NCI-H748 treated with DMSO at 0.1 percent for 48 hours (cell line): Measurements from ENCODE around the gene ME1.

Experiments used
- DNase-seq: peaks from one replicate; lab custom pipeline; 2025; lab: John Stamatoyannopoulos, UW

The ME1 gene

DNA sequence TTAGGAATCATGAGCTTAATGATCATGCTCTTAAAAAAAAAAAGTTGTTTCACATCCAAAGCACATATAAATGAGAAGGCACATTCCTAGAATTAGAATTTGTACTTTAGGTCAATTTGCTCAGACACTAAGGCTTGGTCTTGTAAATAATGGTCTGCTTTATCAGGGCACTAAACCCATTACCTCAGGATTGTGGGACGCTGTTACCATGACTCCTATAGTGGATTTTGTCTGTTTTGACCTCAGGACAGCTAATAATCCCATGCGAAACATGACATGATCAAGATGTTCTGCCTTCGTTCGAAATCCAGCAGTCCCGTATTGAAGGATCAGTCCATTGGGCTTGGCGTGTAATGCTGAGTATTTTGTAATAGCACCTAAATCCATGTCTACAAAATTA, 240.2 kb downstream of the ME1 start:
- DNase-seq: no peak

GRCh38 chr6:83188501-83188900, 242.3 kb downstream of the ME1 start:
- DNase-seq: no peak

DNA sequence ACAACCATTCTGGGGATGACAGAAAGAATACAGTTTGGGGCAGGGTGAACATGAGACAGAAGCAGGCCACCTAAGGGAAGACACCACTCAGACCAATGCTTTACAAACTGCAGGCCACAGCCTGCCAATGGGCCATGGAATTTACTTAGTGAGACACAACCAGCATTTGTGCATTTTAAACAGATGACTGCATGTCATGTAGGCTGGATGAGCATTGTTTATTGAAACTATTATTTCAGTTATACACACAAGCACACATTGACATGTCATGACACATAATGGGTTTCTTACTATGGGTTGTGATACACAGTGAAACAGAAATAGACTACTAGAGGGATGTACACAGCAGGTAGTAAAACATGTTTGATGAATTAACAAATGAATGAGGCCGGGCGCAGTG, 245.8 kb downstream of the ME1 start:
- no peak for DNase-seq

- no peak for DNase-seq
These were observed 247.6 kb downstream of the ME1 start for GRCh38 chr6:83183082-83183828.

GRCh38 chr6:83182114-83182513, 248.7 kb downstream of the ME1 start:
- no peak for DNase-seq

DNA sequence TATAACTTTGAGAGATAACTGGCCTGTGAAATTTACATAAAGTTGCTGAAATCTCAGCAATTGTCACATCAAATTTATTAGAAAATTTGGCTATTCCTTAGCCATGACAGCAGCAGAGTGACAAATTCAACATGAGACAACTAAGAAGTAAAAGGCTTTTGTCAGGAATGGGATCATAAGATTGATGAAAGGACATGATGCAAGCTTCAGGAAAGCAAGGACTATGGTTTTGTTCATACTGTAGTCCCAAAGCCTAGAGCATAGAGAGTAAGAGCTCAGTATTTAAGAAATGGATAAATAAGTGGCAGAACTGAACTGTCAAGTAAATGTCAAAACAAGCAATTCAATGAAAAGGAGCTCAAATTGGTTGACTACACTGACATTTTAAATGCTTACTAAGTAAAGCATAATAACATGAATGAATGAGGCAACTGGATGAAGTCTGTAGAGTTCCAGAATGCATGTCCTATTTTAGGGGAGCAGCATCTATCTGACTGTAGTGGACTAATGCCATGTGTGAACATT, 250.4 kb downstream of the ME1 start:
- no peak for DNase-seq

- DNase-seq: no peak
These were observed 254.6 kb downstream of the ME1 start for GRCh38 chr6:83176246-83176645.

DNA sequence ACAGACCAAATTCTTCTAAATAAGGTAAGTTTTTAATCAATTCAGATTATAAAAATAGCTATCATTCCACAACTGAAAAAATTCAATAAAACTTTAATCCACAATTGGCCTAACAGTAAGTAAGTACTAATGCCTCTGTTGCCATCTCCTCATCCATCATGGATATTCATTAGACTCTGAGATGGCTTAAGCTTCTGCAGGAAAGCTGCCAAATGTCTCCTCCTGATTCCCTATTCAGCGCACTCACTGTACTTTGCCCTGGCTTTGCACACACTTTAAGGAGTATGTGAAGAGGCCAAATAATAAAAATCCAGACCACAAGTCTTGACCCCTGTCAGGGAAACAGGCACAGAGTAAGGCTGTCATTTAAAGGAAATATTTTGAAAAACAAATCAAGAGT, 261.3 kb downstream of the ME1 start:
- DNase-seq: no peak

DNA sequence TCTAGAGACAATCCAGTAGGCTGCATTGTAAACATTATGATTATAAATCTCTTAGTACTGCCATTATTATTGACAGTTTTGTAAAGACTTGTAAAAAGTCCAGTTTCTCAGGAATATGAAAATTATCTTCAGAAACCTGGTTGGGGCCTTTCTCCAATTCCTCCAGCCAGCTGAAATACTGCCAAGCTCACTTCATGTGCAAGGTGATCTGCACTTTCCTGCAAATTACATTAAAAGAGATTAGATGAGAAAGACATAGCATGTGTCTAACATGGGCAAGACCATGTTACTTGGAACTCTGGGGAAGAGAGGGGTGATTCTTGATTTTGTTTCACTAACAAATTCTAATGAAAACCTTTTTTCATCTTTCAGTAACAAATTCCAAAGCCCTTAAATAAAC, 261.7 kb downstream of the ME1 start:
- DNase-seq: no peak

DNA sequence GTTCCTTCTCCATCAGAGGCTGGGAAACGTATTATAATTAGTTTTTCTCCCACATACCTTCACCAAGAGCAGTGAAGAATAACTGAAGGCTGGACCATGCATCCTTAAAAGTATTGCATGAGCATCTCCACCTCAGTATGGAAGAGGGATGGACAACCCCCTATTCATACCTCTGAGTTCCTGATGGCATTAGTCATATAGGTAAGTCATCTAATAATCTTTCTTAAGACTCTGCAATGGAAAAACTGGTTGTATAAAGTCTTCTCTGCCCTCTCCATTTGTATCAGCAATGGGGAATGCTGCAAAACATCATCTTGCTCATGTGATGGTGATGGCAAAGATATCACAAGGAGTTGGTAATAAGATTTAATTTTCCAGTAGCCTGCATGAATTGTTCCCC, 262.3 kb downstream of the ME1 start:
- no peak for DNase-seq

DNA sequence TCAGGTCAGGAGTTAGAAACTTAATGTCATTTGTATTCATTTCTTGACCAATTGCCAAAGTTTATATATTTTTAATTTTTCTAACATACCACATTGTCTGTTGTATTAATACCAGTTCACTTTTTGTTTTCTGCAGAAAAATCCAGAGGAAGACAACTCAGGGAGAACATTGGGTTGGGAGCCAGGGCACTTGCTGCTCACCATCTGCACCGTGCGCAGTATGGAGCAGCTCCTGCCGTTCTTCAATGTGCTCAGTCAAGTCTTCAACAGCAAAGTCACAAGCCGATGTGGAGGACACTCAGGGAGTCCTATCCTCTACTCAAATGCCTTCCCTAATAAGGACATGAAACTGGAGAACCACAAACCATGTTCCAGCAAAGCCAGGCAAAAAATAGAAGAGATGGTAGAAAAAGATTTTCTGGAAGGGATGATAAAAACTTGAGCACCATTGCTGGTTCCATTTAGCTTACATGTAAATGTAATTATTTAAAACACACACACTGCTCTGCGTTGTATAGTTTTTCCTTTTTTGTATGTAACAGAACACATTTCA, 263.0 kb downstream of the ME1 start:
- DNase-seq: no peak
